Retinal pigment epithelial cell (primary cell): ENCODE results near the gene SIRPA.

Source experiments
- DNase-seq: peaks from one replicate; pipeline ENCODE4 v3.0.0-alpha.2; 2010; ENCODE audit warnings: low read depth
- H3K4me3 ChIP-seq: 2 replicates; pipeline ENCODE4 v1.5.1; 2011; ENCODE audit warnings: mild to moderate bottlenecking, low read length, control low read depth, moderate library complexity
- TF ChIP-seq, protein P1 (sequence below): conservative IDR thresholded peaks from 2 replicates; pipeline ENCODE4 v1.5.1; 2011; ENCODE audit warnings: low read depth, low read length, control low read depth, inconsistent platforms

SIRPA gene

DNA sequence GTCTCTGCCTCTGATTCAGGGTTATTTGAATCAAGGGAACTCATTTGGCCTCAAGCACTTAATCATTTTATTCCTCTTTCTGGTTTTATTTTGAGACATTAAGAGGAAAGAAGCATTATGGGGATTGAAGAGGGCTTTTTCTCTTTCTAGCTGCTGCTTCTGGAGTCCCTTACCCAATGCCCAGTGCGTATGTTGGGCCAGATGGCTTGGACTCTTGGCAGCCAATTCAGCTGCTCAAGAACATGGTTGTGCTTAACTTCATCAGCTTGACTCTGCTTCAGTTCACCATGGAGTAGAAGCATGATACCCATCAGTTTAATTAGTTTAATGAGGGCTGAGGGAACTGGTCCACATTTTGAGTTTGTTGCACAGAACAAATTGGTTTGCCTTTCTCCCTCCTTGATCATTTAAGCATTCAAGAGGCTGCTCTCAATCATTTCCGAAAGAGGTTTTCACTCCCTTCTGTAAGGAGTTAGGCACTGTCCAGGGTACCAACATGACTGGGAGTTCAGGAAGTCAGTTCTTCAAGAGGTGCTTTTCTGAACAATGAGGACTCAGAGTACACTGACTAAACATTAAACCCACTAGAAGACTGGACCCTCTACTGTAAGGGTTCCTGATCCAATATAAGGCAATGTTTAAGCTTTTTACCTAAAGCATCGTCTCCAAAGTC lies 84.0 kb downstream of the SIRPA start:
- DNase-seq, result no peak
- no peak overlapping the region for H3K4me3 ChIP-seq
- TF ChIP-seq, protein P1, sequence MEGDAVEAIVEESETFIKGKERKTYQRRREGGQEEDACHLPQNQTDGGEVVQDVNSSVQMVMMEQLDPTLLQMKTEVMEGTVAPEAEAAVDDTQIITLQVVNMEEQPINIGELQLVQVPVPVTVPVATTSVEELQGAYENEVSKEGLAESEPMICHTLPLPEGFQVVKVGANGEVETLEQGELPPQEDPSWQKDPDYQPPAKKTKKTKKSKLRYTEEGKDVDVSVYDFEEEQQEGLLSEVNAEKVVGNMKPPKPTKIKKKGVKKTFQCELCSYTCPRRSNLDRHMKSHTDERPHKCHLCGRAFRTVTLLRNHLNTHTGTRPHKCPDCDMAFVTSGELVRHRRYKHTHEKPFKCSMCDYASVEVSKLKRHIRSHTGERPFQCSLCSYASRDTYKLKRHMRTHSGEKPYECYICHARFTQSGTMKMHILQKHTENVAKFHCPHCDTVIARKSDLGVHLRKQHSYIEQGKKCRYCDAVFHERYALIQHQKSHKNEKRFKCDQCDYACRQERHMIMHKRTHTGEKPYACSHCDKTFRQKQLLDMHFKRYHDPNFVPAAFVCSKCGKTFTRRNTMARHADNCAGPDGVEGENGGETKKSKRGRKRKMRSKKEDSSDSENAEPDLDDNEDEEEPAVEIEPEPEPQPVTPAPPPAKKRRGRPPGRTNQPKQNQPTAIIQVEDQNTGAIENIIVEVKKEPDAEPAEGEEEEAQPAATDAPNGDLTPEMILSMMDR, result no peak

DNA sequence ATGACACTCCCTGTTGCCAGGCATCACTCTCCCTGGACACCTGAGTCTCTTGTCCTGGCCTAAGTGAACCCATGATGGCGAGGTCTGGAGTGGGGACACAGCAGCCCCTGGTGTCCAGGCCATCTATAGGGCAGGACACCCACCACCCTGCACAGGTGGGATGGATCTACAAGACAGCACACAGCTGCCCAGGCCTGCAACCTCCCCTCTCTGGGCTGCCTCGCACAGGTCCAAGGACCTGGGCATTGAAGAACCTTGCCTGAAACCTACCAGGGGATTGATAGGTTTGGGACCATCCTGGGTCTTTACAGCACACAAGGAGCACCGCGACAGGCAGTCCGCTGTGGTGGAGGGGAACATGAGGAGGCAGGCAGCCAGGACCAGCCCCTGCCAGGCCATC lies 87.5 kb downstream of the SIRPA start:
- TF ChIP-seq, protein P1, result no peak
- H3K4me3 ChIP-seq, result no peak overlapping the region
- DNase-seq, result no peak

DNA sequence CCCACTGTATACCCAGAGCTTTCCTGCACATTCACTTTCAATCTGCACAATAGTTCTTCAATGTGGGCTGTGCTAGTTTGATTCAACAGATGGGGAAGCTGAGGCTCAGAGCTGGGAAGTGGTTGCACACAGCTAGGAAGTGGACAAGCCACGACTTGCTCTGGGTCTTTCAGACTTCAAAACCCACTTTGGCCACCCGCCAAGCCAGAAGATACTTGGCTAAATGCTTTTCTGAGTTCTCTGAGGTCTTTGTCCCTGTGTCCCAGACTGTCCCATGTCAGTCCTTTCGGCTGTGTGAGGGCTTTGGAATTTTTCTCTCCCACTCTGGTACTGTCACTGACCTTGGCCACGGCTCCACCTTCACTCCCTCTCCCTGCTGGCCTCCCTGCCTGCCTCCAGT lies 88.1 kb downstream of the SIRPA start:
- TF ChIP-seq, protein P1, result no peak
- DNase-seq, result no peak
- H3K4me3 ChIP-seq, result no peak overlapping the region

DNA sequence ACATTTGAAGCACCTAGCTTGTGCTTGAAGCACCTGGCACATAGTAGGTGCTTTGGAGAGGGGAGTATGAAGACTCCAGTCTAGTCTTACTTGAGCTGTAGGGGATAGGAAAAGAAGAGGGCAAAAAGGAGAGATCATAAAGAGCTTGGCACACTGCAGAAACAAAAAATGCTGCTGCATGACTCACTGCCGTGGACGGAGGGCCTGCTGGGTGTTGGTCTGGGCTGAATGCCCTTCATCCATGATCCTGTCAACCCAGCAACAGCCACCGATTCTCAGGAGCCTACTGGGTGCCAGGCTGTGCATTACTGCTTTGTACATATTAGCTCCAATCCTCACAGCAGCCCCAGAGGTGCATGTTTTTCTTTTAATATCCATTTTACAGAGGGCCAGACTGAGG lies 92.6 kb downstream of the SIRPA start:
- no peak overlapping the region for H3K4me3 ChIP-seq
- TF ChIP-seq, protein P1, result no peak
- DNase-seq, result no peak
